Heart left ventricle (tissue), 16 donors: ENCODE measurements around the gene COMMD4. TPM values are rescaled to one million over a fixed set of nuclear protein-coding genes. Genes with fewer than 3 reads are reported as not detected.

Source experiments
- ATAC-seq, 4 donors: fragments of 200-7000 bp; cut with Tn5 transposase; one replicate each; pipeline ENCODE4 v1.9.1; 2020 to 2022; ENCODE audit warnings: moderate library complexity in 4 of 4, mild to moderate bottlenecking in 3 of 4, moderate number of reproducible peaks in 1 of 4
- DNase-seq, 5 donors: peaks; one replicate each; pipeline ENCODE4 v3.0.0-alpha.2; 2020
- H3K27ac ChIP-seq, 12 donors: fragments of 200-600 bp; sonication (generic) in 4 of 12; one replicate each; pipeline versions ENCODE4 v1.5.0 to v1.8.0; 2016 to 2022; ENCODE audit warnings: mild to moderate bottlenecking in 2 of 12
- H3K27me3 ChIP-seq, 9 donors: fragments of 200-600 bp; sonication (generic) in 2 of 9; one replicate each; pipeline versions ENCODE4 v1.5.1 to v1.8.0; 2016 to 2022; ENCODE audit warnings: mild to moderate bottlenecking in 3 of 9
- H3K36me3 ChIP-seq, 9 donors: fragments of 200-600 bp; sonication (generic) in 2 of 9; one replicate each; pipeline versions ENCODE4 v1.5.0 to v1.8.0; 2018 to 2022; ENCODE audit warnings: mild to moderate bottlenecking in 2 of 9
- H3K4me1 ChIP-seq, 12 donors: fragments of 200-600 bp; sonication (generic) in 4 of 12; one replicate each; pipeline versions ENCODE4 v1.5.0 to v1.8.0; 2016 to 2022; ENCODE audit warnings: mild to moderate bottlenecking in 3 of 12
- H3K4me3 ChIP-seq, 12 donors: fragments of 200-600 bp; sonication (generic) in 4 of 12; one replicate each; pipeline versions ENCODE4 v1.5.0 to v1.8.0; 2017 to 2022; ENCODE audit warnings: mild to moderate bottlenecking in 9 of 12, moderate library complexity in 4 of 12
- H3K9me3 ChIP-seq, 12 donors: fragments of 200-600 bp; sonication (generic) in 4 of 12; one replicate each; pipeline versions ENCODE4 v1.5.0 to v1.8.0; 2016 to 2022; ENCODE audit warnings: mild to moderate bottlenecking in 1 of 12
- CTCF ChIP-seq, 12 donors: fragments of 200-600 bp; sonication (generic) in 4 of 12; IDR thresholded peaks; one replicate each; pipeline versions ENCODE4 v1.5.0 to v1.8.0; 2018 to 2022; ENCODE audit warnings: antibody characterized with exemption in 12 of 12, mild to moderate bottlenecking in 5 of 12
- POLR2A ChIP-seq, 2 donors: fragments of 450-650 bp; IDR thresholded peaks; one replicate each; pipeline ENCODE4 v1.6.1; 2017; ENCODE audit warnings: antibody characterized with exemption in 2 of 2, mild to moderate bottlenecking in 2 of 2, moderate library complexity in 2 of 2
- WGBS, 4 donors: extraction: QIAGEN DNeasy Blood & Tissue Kit in 2 of 4; methylation state at CpG; one replicate each; pipeline versions ENCODE4 v1.1.5 to v1.1.7; 2013 to 2018; 5-methylcytosine and 5-hydroxymethylcytosine counted together
- intact Hi-C, 10 donors: fragments of 100-400 bp; cut with DNase I; formaldehyde crosslinking; loops; one replicate each; pipeline versions ENCODE4 v1.11.1 to v1.14.2; 2022
- polyA plus RNA-seq, 2 donors: library from polyadenylated mRNA; stranded (reverse); fragments of 200-250 nt; gene quantifications; one replicate each; pipeline ENCODE4 v1.2.3, GENCODE V29; 2013
- total RNA-seq, 9 donors: library from RNA; depleted of rRNA in 2 of 9; stranded (reverse); fragments of >200 nt in 2 of 9; fragmentation: NEBNext Ultra II Directional in 3 of 9; extraction: Animal tissue kit (Norgen Biotek cat#: 25700) in 3 of 9; gene quantifications; one replicate each; pipeline versions ENCODE4 v1.1.0 to v1.2.4, GENCODE V29; 2016 to 2023
- donor health status: ischemic (EF 13 %, LVEDD 7.1; RV severe dilation, severe dysfunction).
- donor health status: healthy with polysubstance abuse.
- donor health status: DM: no; HTN: yes; CAD: no.
- donor health status: DM: no; HTN: no; CAD: no.
- donor health status: ischemic (EF 25% LVEDD 6.9; RV normal size, moderate dysfunction).
- donor health status: ischemic (EF 25% LVEDD 5.7; RV mildly dilated, moderate dysfunction).
- donor health status: healthy.
- donor health status: DM: yes; HTN: yes; CAD: no.
- donor health status: ischemic (EF 35%, LVEDD 5.7; RV mildly dilated, moderate dysfunction).
- donor health status: nonischemic (EF 11% LVEDD 7.7; RV severe dilation, severe dysfunction).
- donor health status: DM: yes; HTN: yes; CAD: no.
- donor health status: PGD.
- donor health status: ischemic (EF 29% LVEDD 5.4; RV normal size, mild dysfunction).
- donor health status: nonischemic (EF 23%, LVEDD 6.1; RV moderate dilation, normal function).

The COMMD4 gene
- total and polyA plus RNA-seq, 11 donors = 23.9 to 66.9 (median 37.6) TPM

GRCh38 chr15:75368689-75369239 lies 32.9 kb downstream of the COMMD4 start:
- H3K27ac ChIP-seq = peak overlapping the region; percentile 92 to 100 (median 98)
- DNase-seq (no peak), ATAC-seq (peak in 3 of 4 donors; percentile 1 to 5 (median 1))
- no peaks in the 10 kb centered on the region for H3K27me3 ChIP-seq
- intact Hi-C loops = loop anchor here in 8 of 10 donors (1.0 to 10.0 kb wide), 10 partner anchors 34 to 434 kb away; partner anchors contain the start of genes SIN3A (in 7 of the 8), IMP3 (in 1 of the 8), SNUPN (in 1 of the 8) and SNX33 (in 1 of the 8)
- peaks cover 0 to 77% (median 67%) of the 10 kb centered on the region in 9 donors for H3K36me3 ChIP-seq
- 6 to 8% (median 7%) methylated on average over 18 to 23 of the region's 23 CpGs for WGBS, 4 donors
- peak overlapping the region; percentile 63 to 100 (median 86) for H3K4me3 ChIP-seq
- peaks cover 0 to 23% (median 16%) of the 10 kb centered on the region in 12 donors for H3K4me1 ChIP-seq
- TF ChIP-seq POLR2A (IDR thresholded peaks at IDR 0.05) = no peak
- no peak for TF ChIP-seq CTCF (IDR thresholded peaks at IDR 0.05)
- H3K9me3 ChIP-seq = no peaks in the 10 kb centered on the region

GRCh38 chr15:75369897-75370581 lies 34.2 kb downstream of the COMMD4 start:
- Histone ChIP-seq H3K4me1 (peaks cover 0 to 23% (median 16%) of the 10 kb centered on the region in 12 donors), H3K9me3 (no peaks in the 10 kb centered on the region), H3K27ac (peak overlapping the region in 4 of 12 donors; percentile 19 to 99 (median 98)), H3K4me3 (no peak overlapping the region), H3K27me3 (no peaks in the 10 kb centered on the region), H3K36me3 (peaks cover 0 to 77% (median 67%) of the 10 kb centered on the region in 9 donors)
- DNase-seq (no peak), ATAC-seq (no peak)
- WGBS, 4 donors = 96 to 98% (median 97%) methylated on average over 7 of the region's 7 CpGs
- intact Hi-C loops = loop anchor here in 8 of 10 donors (2.0 to 10.0 kb wide), 8 partner anchors 35 to 432 kb away; partner anchors contain the start of genes SIN3A (in 6 of the 8), IMP3 (in 1 of the 8) and SNX33 (in 1 of the 8)
- TF ChIP-seq CTCF (IDR thresholded peaks at IDR 0.05) (no peak), POLR2A (IDR thresholded peaks at IDR 0.05) (no peak)

GRCh38 chr15:75371486-75371885 lies 35.6 kb downstream of the COMMD4 start:
- peaks cover 0 to 23% (median 16%) of the 10 kb centered on the region in 12 donors for H3K4me1 ChIP-seq
- ATAC-seq (no peak), DNase-seq (no peak)
- WGBS, 4 donors = 71 to 93% (median 89%) methylated on average over 1 of the region's 1 CpG
- H3K27me3 ChIP-seq = no peaks in the 10 kb centered on the region
- TF ChIP-seq POLR2A (IDR thresholded peaks at IDR 0.05) (no peak), CTCF (IDR thresholded peaks at IDR 0.05) (no peak)
- peaks cover 0 to 77% (median 67%) of the 10 kb centered on the region in 9 donors for H3K36me3 ChIP-seq
- no peak overlapping the region for H3K4me3 ChIP-seq
- no peaks in the 10 kb centered on the region for H3K9me3 ChIP-seq
- no peak overlapping the region for H3K27ac ChIP-seq
- intact Hi-C loops = no loop called here
